HS-5 (cell line): ENCODE results near the gene AK2.
"Not testable (repeated sequence)": the region's sequence is repeated elsewhere in the genome, so short reads cannot be mapped to it uniquely, and the experiment has no call there.

Source experiments
- DNase-seq: peaks from one replicate; pipeline ENCODE4 v3.0.0-alpha.2; 2012; ENCODE audit warnings: low read depth

Gene AK2

GRCh38 chr1:33036526-33037503 lies at the start of gene AK2:
Gene AK2 (minus strand): TSS chr1:33036883. CDS start chr1:33036828, 55 bp downstream.
- peak; percentile 96 for DNase-seq

- no peak for DNase-seq
These were observed 49.7 kb upstream of the AK2 start for GRCh38 chr1:33086384-33086850.

- DNase-seq: no peak
These were observed 48.6 kb upstream of the AK2 start for GRCh38 chr1:33085332-33085731.

- DNase-seq: no peak
These were observed 46.0 kb upstream of the AK2 start for GRCh38 chr1:33082575-33083108.

GRCh38 chr1:33081554-33082305 lies 45.0 kb upstream of the AK2 start:
- DNase-seq: no peak

GRCh38 chr1:33080885-33081553 lies 44.3 kb upstream of the AK2 start, which contains the start of gene AZIN2:
Gene AZIN2 (plus strand): TSS chr1:33081153. CDS start chr1:33082250, 1,097 bp downstream.
- peak; percentile 77 for DNase-seq

GRCh38 chr1:33080373-33080772 lies 43.7 kb upstream of the AK2 start:
- no peak for DNase-seq

- DNase-seq: no peak
These were observed 41.4 kb upstream of the AK2 start for GRCh38 chr1:33078030-33078591.

GRCh38 chr1:33074193-33074945 lies 37.7 kb upstream of the AK2 start:
- no peak for DNase-seq

GRCh38 chr1:33072707-33073106 lies 36.0 kb upstream of the AK2 start:
- no peak for DNase-seq

- DNase-seq: no peak
These were observed 33.9 kb upstream of the AK2 start for GRCh38 chr1:33070628-33071027.

GRCh38 chr1:33068108-33068507 lies 31.4 kb upstream of the AK2 start:
- not testable (repeated sequence) for DNase-seq

- not testable (repeated sequence) for DNase-seq
These were observed 29.8 kb upstream of the AK2 start for GRCh38 chr1:33066477-33066876.

- no peak for DNase-seq
These were observed 28.6 kb upstream of the AK2 start for GRCh38 chr1:33065301-33065700.

GRCh38 chr1:33064284-33064683 lies 27.6 kb upstream of the AK2 start:
- not testable (repeated sequence) for DNase-seq

- no peak for DNase-seq
These were observed 25.2 kb upstream of the AK2 start for GRCh38 chr1:33061834-33062233.

GRCh38 chr1:33060579-33061083 lies 23.9 kb upstream of the AK2 start:
- DNase-seq: no peak

GRCh38 chr1:33057095-33057494 lies 20.4 kb upstream of the AK2 start:
- DNase-seq: no peak

GRCh38 chr1:33056426-33056825 lies 19.7 kb upstream of the AK2 start:
- DNase-seq: no peak

GRCh38 chr1:33055210-33056008 lies 18.7 kb upstream of the AK2 start:
- DNase-seq: no peak
